KMS-11 (cell line): ENCODE results near the gene ETNK2.

Experiments
- H2AFZ ChIP-seq: fragments of 200-600 bp; sonication (generic); 2 replicates; pipeline ENCODE4 v1.6.1; 2016; ENCODE audit warnings: antibody characterized with exemption, mixed run types, low read depth
- H3K27ac ChIP-seq: fragments of 200-600 bp; sonication (generic); 2 replicates; pipeline ENCODE4 v1.6.1; 2016; ENCODE audit warnings: mild to moderate bottlenecking, mixed run types
- H3K27me3 ChIP-seq: fragments of 200-600 bp; sonication (generic); 2 replicates; pipeline ENCODE4 v1.6.1; 2017; ENCODE audit warnings: mild to moderate bottlenecking, low read depth, mixed run types, moderate library complexity; ENCODE audit not compliant: insufficient read depth
- H3K36me3 ChIP-seq: fragments of 200-600 bp; sonication (generic); 2 replicates; pipeline ENCODE4 v1.6.1; 2017; ENCODE audit warnings: mild to moderate bottlenecking, mixed run types; ENCODE audit not compliant: insufficient read depth
- H3K4me1 ChIP-seq: fragments of 200-600 bp; sonication (generic); 2 replicates; pipeline ENCODE4 v1.6.1; 2016; ENCODE audit warnings: mild to moderate bottlenecking, low read depth, mixed run types; ENCODE audit not compliant: poor library complexity, severe bottlenecking
- H3K4me2 ChIP-seq: fragments of 200-600 bp; sonication (generic); 2 replicates; pipeline ENCODE4 v1.7.0; 2016; ENCODE audit warnings: mild to moderate bottlenecking, mixed run types
- H3K4me3 ChIP-seq: fragments of 200-600 bp; sonication (generic); IDR thresholded peaks from 2 replicates; pipeline ENCODE4 v1.6.1; 2017; ENCODE audit warnings: low read depth, low read length, mixed read lengths; ENCODE audit not compliant: insufficient read depth
- H3K79me2 ChIP-seq: fragments of 200-600 bp; sonication (generic); 2 replicates; pipeline ENCODE4 v1.6.1; 2016; ENCODE audit warnings: low read depth, mixed run types; ENCODE audit not compliant: insufficient read depth
- H3K9ac ChIP-seq: fragments of 200-600 bp; sonication (generic); 2 replicates; pipeline ENCODE4 v1.6.1; 2016; ENCODE audit warnings: mild to moderate bottlenecking, mixed run types
- H4K20me1 ChIP-seq: fragments of 200-600 bp; sonication (generic); 2 replicates; pipeline ENCODE4 v1.6.1; 2016; ENCODE audit warnings: mild to moderate bottlenecking, mixed run types; ENCODE audit not compliant: insufficient read depth
- TF ChIP-seq, protein P1 (sequence below): fragments of 200-600 bp; sonication (generic); conservative IDR thresholded peaks from 2 replicates; pipeline ENCODE4 v1.6.1; 2017; ENCODE audit warnings: low read depth, mild to moderate bottlenecking, antibody characterized with exemption, low read length, moderate library complexity, mixed read lengths

ETNK2 gene

DNA sequence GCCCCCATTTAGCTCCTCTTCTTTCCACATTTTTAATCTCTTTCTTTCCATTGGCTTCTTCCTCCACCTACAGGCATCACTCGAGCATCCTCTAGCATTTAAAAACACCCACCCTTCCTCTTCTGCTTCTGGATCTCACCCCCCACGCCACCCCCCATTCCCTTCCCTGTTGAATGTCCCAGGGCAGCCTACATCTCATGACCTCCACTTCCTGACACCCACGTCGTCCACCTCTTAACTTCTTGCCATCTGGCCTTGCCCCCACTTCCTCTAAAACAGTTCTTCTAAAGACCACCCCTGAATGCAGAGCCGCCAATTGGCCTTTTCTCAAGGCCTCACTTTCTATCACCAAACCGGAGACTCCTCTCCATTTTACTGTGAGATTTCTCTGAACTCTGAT lies 6.1 kb upstream of the ETNK2 start:
- H3K4me2 ChIP-seq, result no peak overlapping the region
- no peaks in the 10 kb centered on the region for H3K36me3 ChIP-seq
- H3K27me3 ChIP-seq, result peaks cover 5% of the 10 kb centered on the region; the same call in 1 of the 2 replicates
- no peaks in the 10 kb centered on the region for H4K20me1 ChIP-seq
- H3K9ac ChIP-seq, result no peak overlapping the region
- no peak overlapping the region for H3K27ac ChIP-seq
- H2AFZ ChIP-seq, result no peak overlapping the region
- no peaks in the 10 kb centered on the region for H3K4me1 ChIP-seq
- no peak overlapping the region for H3K4me3 ChIP-seq
- TF ChIP-seq, protein P1, sequence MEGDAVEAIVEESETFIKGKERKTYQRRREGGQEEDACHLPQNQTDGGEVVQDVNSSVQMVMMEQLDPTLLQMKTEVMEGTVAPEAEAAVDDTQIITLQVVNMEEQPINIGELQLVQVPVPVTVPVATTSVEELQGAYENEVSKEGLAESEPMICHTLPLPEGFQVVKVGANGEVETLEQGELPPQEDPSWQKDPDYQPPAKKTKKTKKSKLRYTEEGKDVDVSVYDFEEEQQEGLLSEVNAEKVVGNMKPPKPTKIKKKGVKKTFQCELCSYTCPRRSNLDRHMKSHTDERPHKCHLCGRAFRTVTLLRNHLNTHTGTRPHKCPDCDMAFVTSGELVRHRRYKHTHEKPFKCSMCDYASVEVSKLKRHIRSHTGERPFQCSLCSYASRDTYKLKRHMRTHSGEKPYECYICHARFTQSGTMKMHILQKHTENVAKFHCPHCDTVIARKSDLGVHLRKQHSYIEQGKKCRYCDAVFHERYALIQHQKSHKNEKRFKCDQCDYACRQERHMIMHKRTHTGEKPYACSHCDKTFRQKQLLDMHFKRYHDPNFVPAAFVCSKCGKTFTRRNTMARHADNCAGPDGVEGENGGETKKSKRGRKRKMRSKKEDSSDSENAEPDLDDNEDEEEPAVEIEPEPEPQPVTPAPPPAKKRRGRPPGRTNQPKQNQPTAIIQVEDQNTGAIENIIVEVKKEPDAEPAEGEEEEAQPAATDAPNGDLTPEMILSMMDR, result no peak
- H3K79me2 ChIP-seq, result no peaks in the 10 kb centered on the region

DNA sequence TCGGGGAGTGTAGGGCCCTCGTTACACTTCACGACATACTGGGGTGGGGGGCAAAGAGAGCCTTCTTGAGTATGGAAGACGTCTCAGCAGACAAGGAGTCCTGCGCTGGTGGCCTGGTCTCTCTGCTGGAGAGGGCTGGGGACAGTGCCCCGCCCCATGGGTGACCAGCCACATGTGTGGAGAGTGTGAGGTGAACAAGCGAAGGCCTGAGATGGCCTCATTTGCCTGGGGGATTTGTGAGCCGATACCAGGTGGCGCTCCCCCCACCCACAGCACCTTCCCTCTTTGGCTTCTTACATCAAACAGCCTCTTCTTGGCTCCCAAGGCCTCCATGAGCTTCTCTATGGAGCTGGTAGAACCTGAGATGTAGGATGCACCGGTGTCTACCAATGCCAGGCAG lies 4.0 kb upstream of the ETNK2 start:
- Histone ChIP-seq H3K4me2 (no peak overlapping the region), H3K27me3 (peaks cover 11% of the 10 kb centered on the region; the same call in 1 of the 2 replicates), H3K9ac (no peak overlapping the region), H2AFZ (no peak overlapping the region), H3K27ac (no peak overlapping the region), H3K36me3 (no peaks in the 10 kb centered on the region), H4K20me1 (no peaks in the 10 kb centered on the region), H3K4me3 (no peak overlapping the region), H3K4me1 (no peaks in the 10 kb centered on the region), H3K79me2 (no peaks in the 10 kb centered on the region)
- TF ChIP-seq, protein P1, result no peak

DNA sequence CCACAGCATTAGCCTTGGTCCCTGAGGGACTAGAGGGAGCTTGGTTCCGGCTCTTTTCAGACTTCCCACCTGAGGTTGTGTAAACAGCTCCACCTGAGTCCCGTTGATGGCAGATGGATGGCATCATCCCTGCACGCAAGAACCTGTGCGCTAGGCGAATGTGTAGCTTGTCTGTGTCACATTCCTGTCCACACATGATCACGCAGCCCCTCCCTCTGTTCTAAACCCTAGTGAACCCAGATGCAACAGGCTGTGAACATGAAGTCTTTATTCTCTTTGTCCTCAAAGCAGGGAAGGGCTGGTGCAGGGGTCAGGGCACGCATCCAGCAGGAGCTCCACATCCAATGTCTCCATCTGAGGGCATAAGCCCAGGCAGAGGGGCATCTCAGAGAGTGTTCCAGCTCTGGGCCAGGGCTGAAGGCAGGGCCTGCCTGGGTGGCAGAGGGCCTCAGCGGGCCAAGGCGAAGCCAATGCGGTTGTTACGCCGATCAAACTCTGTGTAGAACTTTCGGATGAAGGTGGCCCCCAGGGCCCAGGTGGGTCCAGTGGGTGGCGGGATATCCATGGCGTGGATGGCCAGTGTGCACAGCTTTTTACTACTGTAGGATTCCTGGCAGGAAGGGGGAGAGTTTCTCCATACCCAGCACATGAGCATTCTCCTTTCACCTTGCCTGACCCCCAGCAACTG lies 2.9 kb upstream of the ETNK2 start:
- peaks cover 11% of the 10 kb centered on the region; the same call in 1 of the 2 replicates for H3K27me3 ChIP-seq
- H3K4me2 ChIP-seq, result no peak overlapping the region
- H3K27ac ChIP-seq, result no peak overlapping the region
- no peak overlapping the region for H3K9ac ChIP-seq
- TF ChIP-seq, protein P1, result no peak
- H3K79me2 ChIP-seq, result no peaks in the 10 kb centered on the region
- H2AFZ ChIP-seq, result no peak overlapping the region
- no peaks in the 10 kb centered on the region for H4K20me1 ChIP-seq
- H3K4me3 ChIP-seq, result no peak overlapping the region
- H3K36me3 ChIP-seq, result no peaks in the 10 kb centered on the region
- no peaks in the 10 kb centered on the region for H3K4me1 ChIP-seq

DNA sequence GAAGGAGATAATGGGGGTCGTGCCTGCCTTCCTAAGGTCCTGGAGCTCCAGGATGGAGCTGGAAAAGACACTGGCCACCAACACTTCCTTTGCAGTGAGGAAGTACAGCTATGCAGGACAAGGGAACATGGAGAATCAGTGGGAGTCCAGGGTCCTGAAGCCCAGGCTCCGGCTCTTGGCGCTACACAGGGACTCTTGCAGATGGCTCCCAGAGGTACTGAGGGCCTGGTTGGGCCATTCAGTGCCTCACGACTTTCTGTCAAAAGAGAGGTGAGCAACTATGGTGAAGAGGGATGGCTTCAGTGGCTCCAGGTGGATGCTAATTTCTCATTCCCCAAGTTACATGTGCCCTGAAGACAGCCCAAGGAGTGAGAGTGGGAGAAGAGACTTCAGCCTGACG lies 1.8 kb upstream of the ETNK2 start:
- no peak overlapping the region for H2AFZ ChIP-seq

More for the DNA sequence above, 1.8 kb upstream of the ETNK2 start:
- no peak overlapping the region for H3K4me3 ChIP-seq
- no peak overlapping the region for H3K27ac ChIP-seq
- no peaks in the 10 kb centered on the region for H3K4me1 ChIP-seq
- H3K36me3 ChIP-seq, result no peaks in the 10 kb centered on the region
- peaks cover 11% of the 10 kb centered on the region; the same call in 1 of the 2 replicates for H3K27me3 ChIP-seq
- H3K4me2 ChIP-seq, result no peak overlapping the region
- TF ChIP-seq, protein P1, result no peak
- H3K9ac ChIP-seq, result no peak overlapping the region
- H4K20me1 ChIP-seq, result no peaks in the 10 kb centered on the region
- H3K79me2 ChIP-seq, result no peaks in the 10 kb centered on the region
